ENCODE data around the gene VSNL1.

GRCh38 chr2:17592731-17593409, 52.4 kb downstream of the VSNL1 start:
- no peak for TF ChIP-seq CTCF (IDR thresholded peaks at IDR 0.05)
- TF ChIP-seq POLR2A (IDR thresholded peaks at IDR 0.05), result no peak
- TF ChIP-seq POLR2AphosphoS5 (IDR thresholded peaks at IDR 0.05), result no peak
